ENCODE data around the gene DIP2C.

DNA sequence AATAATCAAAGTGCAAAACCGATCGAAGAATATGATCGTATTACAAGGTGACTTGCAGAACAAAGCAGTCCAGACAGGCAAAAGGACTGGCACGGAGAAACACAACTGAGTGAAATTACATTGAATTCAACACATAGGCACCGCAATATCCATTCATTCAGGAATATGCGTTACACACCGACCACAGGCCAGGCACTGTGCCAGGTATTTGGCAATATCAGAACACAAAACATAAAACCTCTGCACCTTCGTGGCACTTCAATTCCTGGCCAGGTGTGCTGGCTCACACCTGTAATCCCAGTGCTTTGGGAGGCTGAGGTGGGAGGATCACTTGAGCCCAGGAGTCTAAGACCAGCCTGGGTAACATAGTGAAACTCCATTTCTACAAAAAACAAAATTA lies 187.9 kb downstream of the DIP2C start:
- TF ChIP-seq, protein P1, sequence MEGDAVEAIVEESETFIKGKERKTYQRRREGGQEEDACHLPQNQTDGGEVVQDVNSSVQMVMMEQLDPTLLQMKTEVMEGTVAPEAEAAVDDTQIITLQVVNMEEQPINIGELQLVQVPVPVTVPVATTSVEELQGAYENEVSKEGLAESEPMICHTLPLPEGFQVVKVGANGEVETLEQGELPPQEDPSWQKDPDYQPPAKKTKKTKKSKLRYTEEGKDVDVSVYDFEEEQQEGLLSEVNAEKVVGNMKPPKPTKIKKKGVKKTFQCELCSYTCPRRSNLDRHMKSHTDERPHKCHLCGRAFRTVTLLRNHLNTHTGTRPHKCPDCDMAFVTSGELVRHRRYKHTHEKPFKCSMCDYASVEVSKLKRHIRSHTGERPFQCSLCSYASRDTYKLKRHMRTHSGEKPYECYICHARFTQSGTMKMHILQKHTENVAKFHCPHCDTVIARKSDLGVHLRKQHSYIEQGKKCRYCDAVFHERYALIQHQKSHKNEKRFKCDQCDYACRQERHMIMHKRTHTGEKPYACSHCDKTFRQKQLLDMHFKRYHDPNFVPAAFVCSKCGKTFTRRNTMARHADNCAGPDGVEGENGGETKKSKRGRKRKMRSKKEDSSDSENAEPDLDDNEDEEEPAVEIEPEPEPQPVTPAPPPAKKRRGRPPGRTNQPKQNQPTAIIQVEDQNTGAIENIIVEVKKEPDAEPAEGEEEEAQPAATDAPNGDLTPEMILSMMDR (IDR thresholded peaks at IDR 0.05), result no peak
- TF ChIP-seq POLR2AphosphoS5 (IDR thresholded peaks at IDR 0.05), result no peak

All from prostate gland (tissue), 2 donors.